HG03378 (cell line): ENCODE data around the gene AIRE.
A peak's percentile ranks its signal among the peaks of the same experiment; 100 is the strongest.
"Not testable (repeated sequence)": the region's sequence is repeated elsewhere in the genome, so short reads cannot be mapped to it uniquely, and the experiment has no call there.

Source experiments
- ATAC-seq: cut with Tn5 transposase; IDR thresholded peaks from one replicate; pipeline ENCODE4 v1.9.1; 2021; ENCODE audit warnings: mild to moderate bottlenecking, moderate library complexity; ENCODE audit not compliant: unreplicated experiment

Gene AIRE

DNA sequence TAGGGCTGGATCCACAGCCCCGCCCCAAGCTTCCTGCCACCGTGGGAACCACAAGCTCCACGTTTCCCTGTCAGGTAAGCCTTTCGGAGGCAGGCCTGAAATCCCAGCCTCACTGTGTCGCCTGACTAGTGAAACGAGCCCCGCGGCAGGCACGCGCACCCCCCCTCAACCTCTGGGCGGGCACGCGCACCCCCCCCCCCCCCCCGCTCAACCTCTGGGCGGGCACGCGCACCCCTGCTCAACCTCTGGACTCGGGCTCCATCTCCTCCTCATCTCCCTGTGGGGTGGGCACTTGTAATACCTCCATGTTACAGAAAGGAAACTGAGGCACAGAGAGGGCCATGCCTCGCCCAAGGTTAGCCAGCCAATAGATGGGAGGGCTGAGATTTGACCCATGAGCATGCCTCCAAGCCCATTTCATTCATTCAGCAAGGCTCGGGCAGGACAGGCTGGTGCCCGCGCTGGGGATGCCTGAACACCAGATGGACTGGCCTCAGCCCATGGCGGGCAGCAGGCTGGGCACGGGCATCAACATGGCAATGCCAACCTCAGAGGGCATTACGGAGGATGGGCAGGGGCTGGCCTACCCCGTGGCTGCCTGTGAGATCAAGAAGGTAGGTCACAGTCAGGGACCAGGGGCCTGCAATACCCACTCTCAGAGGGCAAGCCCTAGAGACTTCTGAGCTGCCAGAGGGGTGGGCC is 48.8 kb downstream of the AIRE start:
- no peak for ATAC-seq

DNA sequence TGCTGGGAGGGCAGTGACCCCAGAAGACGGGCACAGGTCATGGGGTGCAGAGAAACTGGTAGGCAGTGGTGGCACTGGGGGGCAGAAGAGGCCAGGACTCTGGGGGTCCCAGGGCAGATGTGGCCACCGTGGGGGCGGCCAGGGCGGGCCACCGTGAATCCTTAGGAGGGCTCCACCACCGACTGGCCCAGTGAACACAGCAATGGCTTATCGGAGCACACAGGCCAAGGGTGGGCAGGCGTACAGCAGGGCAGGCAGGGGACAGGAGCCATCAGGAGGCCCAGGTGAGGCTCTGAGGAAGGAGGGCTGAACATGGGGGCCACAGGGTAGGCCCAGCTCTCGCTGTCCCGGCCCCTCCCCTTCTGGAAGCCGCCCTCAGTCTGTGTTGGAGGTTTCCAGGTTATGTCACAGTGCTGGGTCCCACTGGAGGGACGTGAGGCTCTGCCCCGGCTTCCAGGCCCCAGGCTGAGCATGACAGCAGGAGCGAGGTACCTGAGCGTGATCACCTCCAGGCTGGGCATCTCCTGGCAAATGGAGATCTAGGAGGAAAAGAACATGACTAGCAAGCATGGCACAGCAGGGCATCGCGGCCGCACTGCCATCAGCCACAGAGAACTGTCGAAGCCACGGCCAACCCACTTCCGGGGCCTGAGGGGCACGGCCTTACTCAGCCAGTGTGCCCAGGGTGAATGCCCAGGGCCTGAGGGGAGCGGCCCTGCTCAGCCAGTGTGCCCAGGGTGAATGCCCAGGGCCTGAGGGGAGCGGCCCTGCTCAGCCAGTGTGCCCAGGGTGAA is 49.8 kb downstream of the AIRE start:
- ATAC-seq, result no peak

DNA sequence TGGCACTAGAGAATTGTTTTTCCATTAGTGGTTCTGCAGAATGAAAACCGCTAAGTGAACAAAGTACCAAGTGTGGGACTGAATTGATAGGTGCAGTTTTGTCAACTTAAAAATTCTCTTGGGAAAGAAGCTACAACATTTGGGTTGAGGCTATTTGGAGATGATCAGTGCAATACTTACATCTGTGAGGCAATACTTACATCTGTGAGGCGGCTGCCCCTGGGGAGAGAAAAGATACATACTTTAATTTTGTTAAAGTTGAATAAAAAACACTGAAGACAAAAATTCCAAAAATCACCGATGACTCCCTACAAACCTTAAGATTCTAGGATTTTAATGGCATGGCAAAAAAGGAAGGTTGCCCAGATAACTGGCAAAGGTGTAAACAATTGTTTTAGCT is 51.8 kb downstream of the AIRE start:
- no peak for ATAC-seq

DNA sequence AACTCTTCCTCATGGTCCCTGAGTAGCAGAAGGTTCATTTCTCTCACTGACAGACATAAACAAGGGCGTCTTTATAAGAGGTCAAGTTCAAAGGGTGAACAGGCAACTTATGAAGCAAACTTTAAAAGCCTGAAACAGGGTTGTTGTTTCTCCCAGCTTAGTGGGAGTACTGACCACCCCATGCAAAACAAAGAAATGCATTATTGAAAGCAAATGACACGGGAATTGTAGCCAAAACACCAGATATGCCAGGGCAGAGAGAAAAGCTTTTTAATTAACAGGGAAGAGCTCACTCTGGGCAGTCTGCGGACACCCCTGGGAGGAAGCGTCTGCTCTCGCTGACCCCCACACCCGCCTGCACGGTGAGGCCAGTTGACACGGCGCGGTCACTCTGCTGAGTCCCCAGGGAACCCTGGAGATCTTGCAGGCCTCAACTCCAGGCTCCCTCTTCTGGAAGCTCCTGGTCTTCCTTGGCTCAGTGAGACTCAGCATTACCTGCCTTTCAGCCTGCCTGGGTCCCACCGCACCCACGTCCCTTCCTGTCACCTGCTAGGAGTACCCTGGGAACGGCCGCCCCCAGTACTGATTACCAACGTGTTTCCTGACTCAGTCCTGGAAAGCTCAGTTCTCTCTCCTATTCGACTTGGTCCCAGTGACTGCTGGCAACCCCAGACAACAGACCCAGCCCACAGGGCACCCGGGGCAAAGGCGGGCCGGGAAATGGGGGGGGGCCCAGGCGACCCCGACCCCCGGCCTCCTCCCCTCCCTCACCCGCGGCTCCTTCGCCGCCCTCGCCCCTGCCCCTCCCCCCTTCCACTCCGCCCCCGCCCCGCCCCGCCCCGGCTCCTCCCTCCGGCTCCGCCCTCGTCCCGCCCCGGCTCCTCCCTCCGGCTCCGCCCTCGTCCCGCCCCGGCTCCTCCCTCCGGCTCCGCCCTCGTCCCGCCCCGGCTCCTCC is 52.5 kb downstream of the AIRE start:
- no peak for ATAC-seq

DNA sequence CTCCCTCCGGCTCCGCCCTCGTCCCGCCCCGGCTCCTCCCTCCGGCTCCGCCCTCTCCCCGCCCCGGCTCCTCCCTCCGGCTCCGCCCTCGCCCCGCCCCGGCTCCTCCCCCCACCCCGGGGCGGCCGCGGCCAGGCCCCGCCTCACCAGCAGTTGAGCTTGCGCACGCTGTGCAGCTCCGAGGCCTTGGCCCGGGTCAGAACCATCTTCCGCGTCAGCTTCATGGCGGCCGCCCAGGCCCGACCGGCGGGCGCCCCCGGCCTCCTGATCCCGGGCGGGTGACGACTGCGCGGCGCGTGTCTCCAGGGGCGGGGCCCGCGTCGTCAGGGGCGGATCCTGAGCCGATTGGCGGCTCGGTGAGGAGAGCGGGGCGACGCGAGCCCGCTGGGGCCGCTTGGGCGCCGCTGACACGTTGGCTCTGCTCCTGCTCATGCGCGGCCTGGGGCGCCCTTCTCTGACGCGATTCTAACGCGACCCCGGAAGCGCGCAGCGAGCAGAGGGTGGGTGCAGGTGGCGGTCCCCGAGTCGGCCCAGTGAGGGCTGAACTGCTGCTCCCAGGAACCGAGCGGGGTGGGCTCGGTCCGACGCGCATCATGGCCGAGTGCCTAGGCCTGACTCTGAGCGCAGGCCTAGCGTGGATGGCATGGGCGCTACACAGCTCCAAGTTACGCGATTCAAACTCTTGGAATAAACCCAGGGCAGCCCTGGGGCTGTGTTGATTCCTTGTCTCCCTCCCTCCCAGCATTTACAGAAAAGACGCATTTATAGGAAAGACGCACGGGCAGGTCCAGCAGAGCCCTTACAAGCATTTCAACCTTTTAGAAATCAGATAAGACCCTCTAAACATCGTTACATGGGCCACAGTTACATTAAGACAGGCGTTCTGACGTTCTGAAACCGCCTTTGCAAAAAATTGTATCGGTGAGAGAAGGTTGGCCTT is 53.6 kb downstream of the AIRE start, which contains the start of gene CFAP410:
TSS of gene CFAP410 (minus strand) at position 420 of the 940 bp plus-strand sequence. CDS start at position 224, 196 bp downstream.
- ATAC-seq, result peak; percentile 73

DNA sequence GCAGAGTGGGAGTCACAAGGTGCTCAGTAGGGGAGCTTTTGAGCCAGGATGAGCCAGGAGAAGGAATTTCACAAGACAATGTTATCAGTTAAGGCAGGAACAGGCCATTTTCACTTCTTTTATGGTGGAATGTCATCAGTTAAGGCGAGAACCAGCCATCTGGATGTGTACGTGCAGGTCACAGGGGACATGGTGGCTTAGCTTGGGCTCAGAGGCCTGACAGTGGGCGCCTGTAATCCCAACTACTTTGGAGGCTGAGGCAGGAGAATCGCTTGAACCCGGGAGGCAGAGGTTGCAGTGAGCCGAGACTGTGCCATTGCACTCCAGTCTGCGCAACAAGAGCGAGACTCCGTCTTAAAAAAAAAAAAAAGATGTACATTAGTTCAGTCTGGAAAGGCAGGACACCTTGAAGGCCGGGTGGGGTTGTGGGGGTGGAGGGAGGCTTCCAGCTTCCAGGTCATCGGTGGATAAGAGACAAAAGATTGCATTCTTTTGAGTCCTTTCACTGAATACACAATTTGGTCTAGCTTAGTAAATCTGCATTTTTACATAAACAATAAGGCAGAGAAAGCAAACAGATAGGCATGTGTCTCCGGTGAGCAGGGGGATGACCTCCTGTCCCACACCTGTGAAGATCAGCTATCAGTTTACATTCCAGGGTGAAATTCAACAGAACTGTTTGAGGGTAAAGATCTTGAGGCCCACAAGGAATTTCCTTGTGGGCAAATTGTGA is 56.2 kb downstream of the AIRE start:
- ATAC-seq, result not testable (repeated sequence)

DNA sequence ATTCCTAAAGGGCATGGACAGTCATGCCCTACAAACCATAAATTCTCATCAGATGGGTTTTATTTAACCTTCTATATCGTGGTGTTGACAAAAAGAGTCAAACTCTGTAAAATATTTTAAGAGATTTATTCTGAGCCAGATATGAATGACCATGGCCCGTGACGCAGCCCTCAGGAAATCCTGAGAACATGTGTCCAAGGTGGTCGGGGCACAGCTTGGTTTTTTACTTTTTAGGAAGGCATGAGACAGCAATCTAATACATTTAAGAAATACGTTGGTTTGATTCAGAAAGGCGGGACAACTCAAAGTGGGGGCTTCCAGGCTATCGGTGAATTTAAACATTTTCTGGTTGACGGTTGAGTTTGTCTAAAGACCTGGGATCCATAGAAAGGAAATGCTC is 57.3 kb downstream of the AIRE start:
- ATAC-seq, result not testable (repeated sequence)

DNA sequence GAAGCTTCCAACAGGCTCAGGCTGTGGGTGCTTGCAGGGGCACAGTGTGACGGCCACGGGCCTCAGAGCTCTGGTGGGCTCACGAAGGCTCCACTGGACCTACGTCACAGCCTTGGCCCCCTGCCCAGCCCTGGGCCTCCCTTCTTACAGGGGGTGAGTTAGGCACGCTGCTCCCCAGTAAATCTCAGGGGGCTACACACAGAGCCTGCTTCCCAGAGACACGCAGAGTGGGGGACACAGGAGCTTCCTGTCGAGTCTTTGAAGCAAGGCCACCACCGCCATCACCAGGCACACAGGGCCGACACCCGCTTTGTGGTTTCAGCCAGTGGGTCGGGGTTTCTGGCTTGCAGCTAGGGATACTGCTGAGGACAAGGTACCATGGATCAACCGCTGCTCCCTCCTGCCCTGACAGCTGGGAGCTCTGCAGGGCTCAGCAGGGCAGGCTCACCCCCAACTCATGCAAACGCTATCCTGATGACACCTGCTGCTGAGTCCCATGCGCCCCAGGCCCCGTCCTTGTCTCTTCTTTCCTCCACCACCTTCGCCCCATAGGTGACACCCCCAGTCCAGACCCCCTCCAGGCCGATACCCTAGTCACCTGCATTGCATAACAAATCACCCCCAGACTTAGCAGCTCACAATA is 59.0 kb downstream of the AIRE start:
- no peak for ATAC-seq

DNA sequence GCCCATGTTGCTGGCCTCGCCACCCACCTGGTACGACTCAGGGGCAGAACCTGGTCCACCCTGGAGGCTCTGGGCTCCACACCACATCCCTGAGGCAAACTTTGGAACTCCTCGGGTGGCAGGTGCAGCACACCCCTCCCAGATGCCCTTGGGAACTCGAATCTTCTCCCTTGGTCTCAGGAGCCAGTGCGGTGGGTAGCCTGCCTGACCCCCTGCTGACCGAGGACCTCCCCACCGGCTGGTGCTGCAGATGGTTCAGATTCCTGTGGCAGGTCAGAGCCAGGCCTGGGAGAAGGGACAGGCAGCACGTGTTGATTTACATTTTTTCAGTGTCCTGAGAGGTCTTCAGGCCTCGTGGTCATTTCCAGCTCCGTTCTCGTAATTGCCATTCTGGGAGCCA is 59.8 kb downstream of the AIRE start:
- ATAC-seq, result no peak

DNA sequence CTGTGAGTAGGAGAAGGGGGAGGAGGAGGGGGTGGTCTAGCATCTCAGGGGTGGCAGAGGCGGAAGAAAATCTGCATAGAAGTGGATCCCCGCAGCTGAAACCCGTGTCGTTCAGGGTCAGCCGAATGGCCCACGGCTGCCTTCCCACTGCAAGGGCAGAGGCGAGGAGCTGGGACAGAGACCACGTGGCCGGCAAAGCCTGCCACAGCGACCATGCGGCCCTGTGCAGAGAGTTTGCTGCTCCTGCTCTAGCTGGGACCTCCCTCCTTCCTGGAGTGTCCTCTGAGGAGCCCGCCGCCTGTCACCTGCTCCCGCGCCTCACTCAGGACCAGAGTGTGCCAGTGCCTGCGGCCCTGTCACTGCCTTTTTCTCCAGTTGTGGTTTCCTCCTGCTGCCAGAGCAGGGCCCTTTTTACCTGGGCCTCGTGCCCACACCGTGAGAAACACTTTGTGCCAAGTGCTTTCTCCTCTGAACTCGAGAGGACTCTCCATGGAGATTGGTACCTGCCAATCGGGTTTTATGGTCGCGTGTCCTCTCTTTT is 62.3 kb downstream of the AIRE start:
- ATAC-seq, result no peak
